OCI-LY7 (cell line): ENCODE results near the gene TAF7.

Experiments
- CTCF ChIP-seq: fragments of 200-600 bp; sonication (generic); conservative IDR thresholded peaks from 2 replicates; pipeline ENCODE4 v1.5.1; 2014; ENCODE audit warnings: mild to moderate bottlenecking, antibody characterized with exemption, low read length, moderate library complexity, mixed read lengths
- EZH2phosphoT487 ChIP-seq: fragments of 200-600 bp; sonication (generic); IDR thresholded peaks from 2 replicates; pipeline ENCODE4 v1.6.1; 2018; ENCODE audit warnings: low read depth, borderline replicate concordance, mild to moderate bottlenecking, mixed run types, antibody characterized with exemption, low read length, moderate library complexity, mixed read lengths

- peak; percentile 53 for TF ChIP-seq CTCF
- TF ChIP-seq EZH2phosphoT487, result no peak
Observed at GRCh38 chr5:141345327-141345726, 24.7 kb upstream of the TAF7 start.
